Esophagus squamous epithelium (tissue), 5 donors: ENCODE results near the gene SARM1. TPM values are rescaled to one million over a fixed set of nuclear protein-coding genes. Genes with fewer than 3 reads are reported as not detected.

ENCODE experiments used
- DNase-seq: peaks from one replicate; lab custom pipeline; 2025; lab: John Stamatoyannopoulos, UW
- H3K27ac ChIP-seq, 4 donors: fragments of 200-600 bp; sonication (generic); one replicate each; pipeline ENCODE4 v1.5.1; 2016 to 2019; ENCODE audit warnings: mild to moderate bottlenecking in 1 of 4
- H3K27me3 ChIP-seq, 4 donors: fragments of 200-600 bp; sonication (generic); 1 replicate in 3 of 4; 2 replicates in 1 of 4; pipeline versions ENCODE4 v1.5.1 to v1.6.0; 2017 to 2021; ENCODE audit warnings: antibody characterized with exemption in 1 of 4
- H3K36me3 ChIP-seq, 3 donors: fragments of 200-600 bp; sonication (generic); one replicate each; pipeline ENCODE4 v1.5.1; 2016 to 2019
- H3K4me1 ChIP-seq, 3 donors: fragments of 200-600 bp; sonication (generic); one replicate each; pipeline ENCODE4 v1.5.1; 2017 to 2019
- H3K4me3 ChIP-seq, 4 donors: fragments of 200-600 bp; sonication (generic); 1 replicate in 3 of 4; 2 replicates in 1 of 4; pipeline ENCODE4 v1.5.1; 2016 to 2019; ENCODE audit warnings: mild to moderate bottlenecking in 2 of 4, moderate library complexity in 1 of 4
- H3K9me3 ChIP-seq, 3 donors: fragments of 200-600 bp; sonication (generic); one replicate each; pipeline ENCODE4 v1.5.1; 2016 to 2019
- CTCF ChIP-seq, 6 experiments: fragments of 450-650 bp in 4 of 6; fragments of 200-600 bp in 2 of 6; sonication (generic) in 2 of 6; IDR thresholded peaks; one replicate each; pipeline ENCODE4 v1.5.1; 2016 to 2019; ENCODE audit warnings: antibody characterized with exemption in 6 of 6, mild to moderate bottlenecking in 4 of 6, moderate library complexity in 4 of 6
- POLR2A ChIP-seq, 4 donors: fragments of 450-650 bp; IDR thresholded peaks; one replicate each; pipeline ENCODE4 v1.6.1; 2017; ENCODE audit warnings: antibody characterized with exemption in 4 of 4, mild to moderate bottlenecking in 4 of 4, moderate library complexity in 3 of 4
- WGBS, 2 donors: methylation state at CpG; one replicate each; pipeline ENCODE4 v1.1.5; 2018; 5-methylcytosine and 5-hydroxymethylcytosine counted together
- intact Hi-C: fragments of 100-400 bp; cut with DNase I; formaldehyde crosslinking; loops from one replicate; pipeline ENCODE4 v1.15.0; 2022
- total RNA-seq, 4 donors: library from RNA; depleted of rRNA; stranded (reverse); fragments of >200 nt; gene quantifications; one replicate each; pipeline ENCODE4 v1.1.0, GENCODE V29; 2016
- donor health status: DM: yes; HTN: yes; CAD: no.

SARM1 gene
- total RNA-seq, 4 donors from 2014 or later = 1.1 to 7.2 (median 2.5) TPM

- Histone ChIP-seq H3K36me3 (peaks cover 0 to 58% (median 0%) of the 10 kb centered on the region in 3 donors), H3K4me1 (peaks cover 0 to 23% (median 0%) of the 10 kb centered on the region in 3 donors), H3K4me3 (no peak overlapping the region), H3K27ac (no peak overlapping the region), H3K27me3 (no peaks in the 10 kb centered on the region), H3K9me3 (no peaks in the 10 kb centered on the region)
- 95 to 100% methylated on average over 1 to 3 of the region's 11 CpGs for WGBS, 2 donors
- no peak for DNase-seq
- intact Hi-C loops = no loop called here
- TF ChIP-seq POLR2A (IDR thresholded peaks at IDR 0.05) (no peak), CTCF (IDR thresholded peaks at IDR 0.05) (no peak)
These were observed 16.6 kb downstream of the SARM1 start for GRCh38 chr17:28388106-28388505.

- TF ChIP-seq POLR2A (IDR thresholded peaks at IDR 0.05) (no peak), CTCF (IDR thresholded peaks at IDR 0.05) (no peak)
- Histone ChIP-seq H3K4me1 (peaks cover 0 to 9% (median 0%) of the 10 kb centered on the region in 3 donors), H3K36me3 (peaks cover 0 to 78% (median 6%) of the 10 kb centered on the region in 3 donors), H3K9me3 (no peaks in the 10 kb centered on the region), H3K4me3 (no peak overlapping the region), H3K27ac (no peak overlapping the region), H3K27me3 (no peaks in the 10 kb centered on the region)
- WGBS, 2 donors = 81 to 86% methylated on average over 1 of the region's 1 CpG
- intact Hi-C loops = no loop called here
- DNase-seq = no peak
These were observed 18.6 kb downstream of the SARM1 start for GRCh38 chr17:28390141-28390540.

GRCh38 chr17:28390563-28390962 is 19.1 kb downstream of the SARM1 start:
- TF ChIP-seq CTCF (IDR thresholded peaks at IDR 0.05) (no peak), POLR2A (IDR thresholded peaks at IDR 0.05) (no peak)
- Histone ChIP-seq H3K27me3 (no peaks in the 10 kb centered on the region), H3K4me1 (peaks cover 0 to 4% (median 0%) of the 10 kb centered on the region in 3 donors), H3K9me3 (no peaks in the 10 kb centered on the region), H3K27ac (no peak overlapping the region), H3K4me3 (no peak overlapping the region), H3K36me3 (peaks cover 0 to 82% (median 6%) of the 10 kb centered on the region in 3 donors)
- no peak for DNase-seq
- intact Hi-C loops = no loop called here
- 95 to 97% methylated on average over 2 of the region's 2 CpGs for WGBS, 2 donors

GRCh38 chr17:28390984-28391383 is 19.5 kb downstream of the SARM1 start:
- peaks cover 0 to under 1% (median 0%) of the 10 kb centered on the region in 3 donors for H3K4me1 ChIP-seq
- no peak overlapping the region for H3K27ac ChIP-seq
- peaks cover 0 to 86% (median 6%) of the 10 kb centered on the region in 3 donors for H3K36me3 ChIP-seq
- H3K9me3 ChIP-seq = no peaks in the 10 kb centered on the region
- intact Hi-C loops = no loop called here
- no peak for TF ChIP-seq CTCF (IDR thresholded peaks at IDR 0.05)
- TF ChIP-seq POLR2A (IDR thresholded peaks at IDR 0.05) = no peak
- no peaks in the 10 kb centered on the region for H3K27me3 ChIP-seq
- DNase-seq = no peak
- no peak overlapping the region for H3K4me3 ChIP-seq
- 100% methylated on average over 1 of the region's 1 CpG for WGBS, 2 donors

GRCh38 chr17:28391401-28391800 is 19.9 kb downstream of the SARM1 start:
- H3K27ac ChIP-seq = no peak overlapping the region
- H3K4me1 ChIP-seq = no peaks in the 10 kb centered on the region
- H3K36me3 ChIP-seq = peaks cover 0 to 91% (median 8%) of the 10 kb centered on the region in 3 donors
- no peak overlapping the region for H3K4me3 ChIP-seq
- TF ChIP-seq POLR2A (IDR thresholded peaks at IDR 0.05) (no peak), CTCF (IDR thresholded peaks at IDR 0.05) (no peak)
- DNase-seq = no peak
- WGBS, 2 donors = 66 to 71% methylated on average over 1 to 2 of the region's 2 CpGs
- intact Hi-C loops = no loop called here
- H3K9me3 ChIP-seq = no peaks in the 10 kb centered on the region
- H3K27me3 ChIP-seq = no peaks in the 10 kb centered on the region
